Medulla oblongata (tissue), 1 donor: ENCODE data around the gene VAV2.

Experiments used
- DNase-seq: peaks from one replicate; pipeline ENCODE4 v3.0.0-alpha.2; 2015; ENCODE audit errors: extremely low spot score

The VAV2 gene

GRCh38 chr9:133980864-133981588 lies 11.1 kb downstream of the VAV2 start:
- DNase-seq, result no peak

GRCh38 chr9:133979921-133980863 lies 11.9 kb downstream of the VAV2 start:
- DNase-seq, result no peak

- DNase-seq, result no peak
Measured at GRCh38 chr9:133979273-133979920, 12.7 kb downstream of the VAV2 start.

- DNase-seq, result no peak
Measured at GRCh38 chr9:133978899-133979272, 13.2 kb downstream of the VAV2 start.

- no peak for DNase-seq
Measured at GRCh38 chr9:133978226-133978898, 13.8 kb downstream of the VAV2 start.

GRCh38 chr9:133977421-133978201 lies 14.5 kb downstream of the VAV2 start:
- no peak for DNase-seq

GRCh38 chr9:133976887-133977286 lies 15.2 kb downstream of the VAV2 start:
- no peak for DNase-seq

- no peak for DNase-seq
Measured at GRCh38 chr9:133976191-133976861, 15.8 kb downstream of the VAV2 start.

- DNase-seq, result no peak
Measured at GRCh38 chr9:133975511-133975910, 16.6 kb downstream of the VAV2 start.

GRCh38 chr9:133974631-133975341 lies 17.3 kb downstream of the VAV2 start:
- no peak for DNase-seq

GRCh38 chr9:133973791-133974630 lies 18.1 kb downstream of the VAV2 start:
- no peak for DNase-seq

- no peak for DNase-seq
Measured at GRCh38 chr9:133973111-133973790, 18.9 kb downstream of the VAV2 start.

- no peak for DNase-seq
Measured at GRCh38 chr9:133971981-133972941, 19.9 kb downstream of the VAV2 start.

- DNase-seq, result no peak
Measured at GRCh38 chr9:133971121-133971951, 20.8 kb downstream of the VAV2 start.

GRCh38 chr9:133970581-133971058 lies 21.5 kb downstream of the VAV2 start:
- DNase-seq, result no peak
